Thyroid gland (tissue), 4 donors: ENCODE data around the gene ACAA2. TPM values are rescaled to one million over a fixed set of nuclear protein-coding genes. Genes with fewer than 3 reads are reported as not detected.
"Not testable (repeated sequence)": the region's sequence is repeated elsewhere in the genome, so short reads cannot be mapped to it uniquely, and the experiment has no call there.

Experiments
- DNase-seq, 2 donors: peaks; one replicate each; pipeline ENCODE4 v3.0.0-alpha.2; 2019
- H3K27ac ChIP-seq, 3 donors: fragments of 200-600 bp; sonication (generic); 1 replicate in 2 of 3; 2 replicates in 1 of 3; pipeline ENCODE4 v1.5.1; 2016 to 2019; ENCODE audit warnings: mild to moderate bottlenecking in 1 of 3, moderate library complexity in 1 of 3
- H3K27me3 ChIP-seq: fragments of 200-600 bp; sonication (generic); one replicate; pipeline ENCODE4 v1.5.1; 2019
- H3K36me3 ChIP-seq, 2 donors: fragments of 200-600 bp; sonication (generic); one replicate each; pipeline ENCODE4 v1.5.1; 2016 to 2019
- H3K4me1 ChIP-seq, 2 donors: fragments of 200-600 bp; sonication (generic); one replicate each; pipeline ENCODE4 v1.5.1; 2017 to 2019
- H3K4me3 ChIP-seq, 3 donors: fragments of 200-600 bp; sonication (generic); replicated peaks in 1 of 3; 1 replicate in 2 of 3; 2 replicates in 1 of 3; pipeline ENCODE4 v1.5.1; 2016; ENCODE audit warnings: mild to moderate bottlenecking in 1 of 3
- H3K9me3 ChIP-seq: fragments of 200-600 bp; sonication (generic); one replicate; pipeline ENCODE4 v1.5.1; 2017
- POLR2A ChIP-seq, 2 donors: fragments of 450-650 bp; IDR thresholded peaks; one replicate each; pipeline ENCODE4 v1.6.1; 2017; ENCODE audit warnings: antibody characterized with exemption in 2 of 2, mild to moderate bottlenecking in 2 of 2, moderate library complexity in 1 of 2
- WGBS, 2 donors: methylation state at CpG; one replicate each; pipeline ENCODE4 v1.1.5; 2017; 5-methylcytosine and 5-hydroxymethylcytosine counted together
- intact Hi-C: fragments of 100-400 bp; cut with DNase I; formaldehyde crosslinking; loops from one replicate; pipeline ENCODE4 v1.15.1; 2023
- total RNA-seq, 4 donors: library from RNA; depleted of rRNA; stranded (reverse); fragments of >200 nt; gene quantifications; one replicate each; pipeline ENCODE4 v1.2.3, GENCODE V29; 2016
- TF ChIP-seq, protein P1 (sequence below), 6 experiments: fragments of 200-600 bp in 3 of 6; fragments of 450-650 bp in 3 of 6; sonication (generic) in 3 of 6; IDR thresholded peaks; one replicate each; pipeline ENCODE4 v1.5.1; 2016 to 2019; ENCODE audit warnings: antibody characterized with exemption in 6 of 6, mild to moderate bottlenecking in 2 of 6, inconsistent platforms in 1 of 6, moderate library complexity in 1 of 6

ACAA2 gene
- total RNA-seq, 4 donors from 2014 or later = 50.8 to 157 (median 108) TPM

DNA sequence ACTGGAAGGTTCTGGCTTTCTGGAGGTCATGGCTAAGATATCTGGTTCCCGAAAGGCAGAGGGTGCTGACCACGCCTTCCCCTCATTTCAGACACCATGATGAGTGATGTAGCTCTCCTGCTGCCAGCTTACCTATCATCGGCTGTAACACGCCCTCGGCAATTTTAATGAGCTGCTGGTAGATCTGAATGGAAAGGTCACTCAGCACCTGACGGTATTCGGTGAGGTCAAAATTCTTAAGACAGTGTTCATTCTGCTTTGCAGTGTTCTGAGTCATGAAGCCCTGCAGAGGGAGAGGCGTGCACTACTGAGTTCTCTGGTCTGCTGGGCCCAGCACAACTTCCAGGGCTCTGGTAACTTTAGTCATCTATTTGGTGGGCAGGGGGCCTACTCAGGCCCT lies 25.7 kb upstream of the ACAA2 start:
- WGBS, 2 donors = 96% methylated on average over 8 of the region's 8 CpGs
- Histone ChIP-seq H3K9me3 (no peaks in the 10 kb centered on the region), H3K4me1 (no peaks in the 10 kb centered on the region), H3K27me3 (no peaks in the 10 kb centered on the region), H3K27ac (no peak overlapping the region), H3K36me3 (peaks cover 0 to 5% of the 10 kb centered on the region in 2 donors), H3K4me3 (no peak overlapping the region)
- no peak for DNase-seq
- intact Hi-C loops = no loop called here
- TF ChIP-seq POLR2A (IDR thresholded peaks at IDR 0.05) = no peak
- TF ChIP-seq, protein P1, sequence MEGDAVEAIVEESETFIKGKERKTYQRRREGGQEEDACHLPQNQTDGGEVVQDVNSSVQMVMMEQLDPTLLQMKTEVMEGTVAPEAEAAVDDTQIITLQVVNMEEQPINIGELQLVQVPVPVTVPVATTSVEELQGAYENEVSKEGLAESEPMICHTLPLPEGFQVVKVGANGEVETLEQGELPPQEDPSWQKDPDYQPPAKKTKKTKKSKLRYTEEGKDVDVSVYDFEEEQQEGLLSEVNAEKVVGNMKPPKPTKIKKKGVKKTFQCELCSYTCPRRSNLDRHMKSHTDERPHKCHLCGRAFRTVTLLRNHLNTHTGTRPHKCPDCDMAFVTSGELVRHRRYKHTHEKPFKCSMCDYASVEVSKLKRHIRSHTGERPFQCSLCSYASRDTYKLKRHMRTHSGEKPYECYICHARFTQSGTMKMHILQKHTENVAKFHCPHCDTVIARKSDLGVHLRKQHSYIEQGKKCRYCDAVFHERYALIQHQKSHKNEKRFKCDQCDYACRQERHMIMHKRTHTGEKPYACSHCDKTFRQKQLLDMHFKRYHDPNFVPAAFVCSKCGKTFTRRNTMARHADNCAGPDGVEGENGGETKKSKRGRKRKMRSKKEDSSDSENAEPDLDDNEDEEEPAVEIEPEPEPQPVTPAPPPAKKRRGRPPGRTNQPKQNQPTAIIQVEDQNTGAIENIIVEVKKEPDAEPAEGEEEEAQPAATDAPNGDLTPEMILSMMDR (IDR thresholded peaks at IDR 0.05) = no peak

DNA sequence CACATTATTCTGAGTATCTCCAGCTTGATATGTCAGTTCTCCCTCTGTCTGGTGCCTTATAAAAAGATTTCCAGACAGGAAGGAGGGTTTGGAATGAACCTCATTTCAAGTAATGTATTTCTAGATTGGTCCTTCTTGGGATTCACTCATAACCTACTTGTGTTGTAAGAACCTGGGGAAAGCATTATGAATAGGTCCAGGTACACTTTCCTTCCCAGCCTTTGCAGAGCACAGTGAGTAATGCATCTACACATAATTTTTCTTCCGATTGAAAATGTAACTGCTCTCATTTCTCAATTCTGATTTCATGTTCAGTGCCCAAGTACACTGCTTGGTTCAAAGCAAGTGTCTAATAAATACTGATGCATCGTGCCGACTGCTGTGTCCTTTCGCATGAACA lies 25.0 kb upstream of the ACAA2 start:
- Histone ChIP-seq H3K27me3 (no peaks in the 10 kb centered on the region), H3K9me3 (no peaks in the 10 kb centered on the region), H3K4me3 (no peak overlapping the region), H3K4me1 (no peaks in the 10 kb centered on the region), H3K27ac (peak overlapping the region in 1 of 3 donors; percentile 8), H3K36me3 (peaks cover 0 to 5% of the 10 kb centered on the region in 2 donors)
- TF ChIP-seq POLR2A (IDR thresholded peaks at IDR 0.05) = no peak
- TF ChIP-seq, protein P1 (IDR thresholded peaks at IDR 0.05) = no peak
- DNase-seq = no peak
- WGBS, 2 donors = 97% methylated on average over 4 of the region's 4 CpGs
- intact Hi-C loops = no loop called here

DNA sequence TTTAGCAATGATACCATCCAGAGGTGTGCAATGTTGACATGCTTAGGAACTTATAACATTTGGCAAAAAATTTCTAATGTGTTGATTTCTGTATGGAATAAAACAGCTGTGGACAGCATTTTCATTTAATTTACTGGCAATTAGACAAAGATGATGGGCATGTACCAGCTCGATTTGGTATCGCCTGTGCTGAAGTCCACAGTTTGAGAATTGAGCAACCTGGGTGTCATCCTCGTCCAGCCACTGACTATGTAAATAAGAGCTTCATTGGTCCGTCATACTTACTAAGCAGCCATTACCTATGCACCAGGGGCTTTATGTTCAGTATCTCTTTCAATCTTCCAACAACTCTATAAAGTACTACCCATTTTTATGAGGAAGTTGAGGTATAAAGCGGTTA lies 24.6 kb upstream of the ACAA2 start:
- intact Hi-C loops = no loop called here
- Histone ChIP-seq H3K9me3 (no peaks in the 10 kb centered on the region), H3K27ac (peak overlapping the region in 1 of 3 donors; percentile 8), H3K36me3 (peaks cover 0 to 5% of the 10 kb centered on the region in 2 donors), H3K27me3 (no peaks in the 10 kb centered on the region), H3K4me3 (no peak overlapping the region), H3K4me1 (no peaks in the 10 kb centered on the region)
- 87 to 95% methylated on average over 5 of the region's 5 CpGs for WGBS, 2 donors
- TF ChIP-seq, protein P1 (IDR thresholded peaks at IDR 0.05) = no peak
- no peak for TF ChIP-seq POLR2A (IDR thresholded peaks at IDR 0.05)
- DNase-seq = no peak

DNA sequence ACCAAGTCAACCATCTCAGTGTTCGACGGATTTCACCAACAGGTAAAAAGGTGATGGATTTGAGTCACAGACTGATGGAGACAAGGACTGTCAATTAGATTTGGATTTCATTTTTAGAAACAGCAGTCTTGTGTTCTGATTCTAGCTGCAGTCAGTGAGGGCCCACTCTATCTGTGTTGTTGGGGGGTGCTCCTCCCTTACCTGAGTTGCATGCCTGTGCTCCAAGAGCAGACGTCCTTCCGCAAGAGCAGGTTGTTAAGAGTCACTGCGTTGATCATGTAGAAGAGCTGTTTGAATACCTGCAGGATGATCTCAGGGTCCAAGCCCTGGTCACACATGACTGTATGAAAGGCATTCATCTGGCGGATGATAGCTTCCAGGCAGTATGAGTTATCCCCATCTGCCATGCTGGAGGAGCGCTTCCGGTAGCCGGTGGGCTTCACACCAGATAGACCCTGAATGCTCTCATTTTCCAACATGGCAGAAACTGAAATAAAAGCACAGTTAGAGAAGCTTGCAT lies 24.0 kb upstream of the ACAA2 start:
- H3K4me1 ChIP-seq, H3K36me3 ChIP-seq, intact Hi-C loops, H3K27me3 ChIP-seq, H3K9me3 ChIP-seq, H3K4me3 ChIP-seq: not testable (repeated sequence)
- WGBS, 2 donors = 82 to 86% methylated on average over 9 of the region's 9 CpGs
- DNase-seq = peak in 1 of 2 donors; percentile 11
- peak overlapping the region in 1 of 3 donors; percentile 8 for H3K27ac ChIP-seq

DNA sequence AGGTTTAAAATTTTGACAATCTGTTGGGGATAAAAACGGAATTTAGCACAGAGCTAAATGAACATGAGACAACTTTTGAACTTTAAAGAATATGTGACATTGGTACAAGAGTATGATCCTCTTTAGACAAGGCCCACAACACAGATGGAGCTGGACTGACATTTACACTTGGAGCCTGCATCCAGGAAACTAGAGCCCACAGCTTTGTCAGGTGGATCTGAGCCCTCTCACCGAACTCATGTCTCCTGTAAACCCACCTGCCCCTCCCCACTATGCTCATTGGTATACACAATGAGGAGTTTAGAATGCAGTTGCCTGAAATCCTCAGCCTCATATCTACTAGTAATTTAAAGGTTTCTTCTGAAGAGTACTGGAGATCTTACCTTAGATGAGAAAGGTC lies 22.1 kb upstream of the ACAA2 start:
- DNase-seq = no peak
- Histone ChIP-seq H3K9me3 (no peaks in the 10 kb centered on the region), H3K27me3 (no peaks in the 10 kb centered on the region), H3K36me3 (no peaks in the 10 kb centered on the region), H3K27ac (no peak overlapping the region), H3K4me3 (no peak overlapping the region), H3K4me1 (no peaks in the 10 kb centered on the region)
- WGBS, 2 donors = 84 to 85% methylated on average over 2 of the region's 2 CpGs
- intact Hi-C loops = no loop called here
- TF ChIP-seq, protein P1 (IDR thresholded peaks at IDR 0.05) = no peak
- no peak for TF ChIP-seq POLR2A (IDR thresholded peaks at IDR 0.05)

DNA sequence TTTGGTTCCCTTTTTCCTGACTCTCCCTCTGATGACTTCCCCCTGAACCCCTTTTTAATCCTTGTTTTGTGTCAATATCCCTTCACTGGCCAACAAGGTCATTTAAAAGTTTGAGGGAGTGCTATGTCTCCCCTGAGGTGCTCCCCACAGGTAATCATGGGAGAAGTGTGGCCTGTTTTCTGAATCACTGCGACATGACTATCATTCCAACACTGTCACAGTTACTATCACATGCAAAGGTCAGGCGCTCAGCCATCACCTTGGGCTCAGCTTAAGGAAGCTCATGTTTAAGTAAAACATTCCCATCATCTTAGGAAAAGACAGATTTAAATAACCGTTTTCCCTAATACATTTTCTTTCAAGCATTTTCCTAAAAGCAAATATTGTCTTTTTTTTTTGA lies 20.9 kb upstream of the ACAA2 start:
- intact Hi-C loops = no loop called here
- no peak overlapping the region for H3K27ac ChIP-seq
- no peaks in the 10 kb centered on the region for H3K4me1 ChIP-seq
- 90 to 94% methylated on average over 3 of the region's 3 CpGs for WGBS, 2 donors
- TF ChIP-seq, protein P1 (IDR thresholded peaks at IDR 0.05) = no peak
- no peak for TF ChIP-seq POLR2A (IDR thresholded peaks at IDR 0.05)
- no peaks in the 10 kb centered on the region for H3K27me3 ChIP-seq
- H3K4me3 ChIP-seq = no peak overlapping the region
- H3K36me3 ChIP-seq = no peaks in the 10 kb centered on the region
- no peak for DNase-seq
- no peaks in the 10 kb centered on the region for H3K9me3 ChIP-seq
